HepG2 (cell line): Measurements from ENCODE around the gene GMEB2. TPM values are rescaled to one million over a fixed set of nuclear protein-coding genes. Genes with fewer than 3 reads are reported as not detected.

Experiments
- GABPB1 ChIP-seq: IDR thresholded peaks from 2 replicates; pipeline ENCODE4 v1.6.1; 2016; ENCODE audit warnings: mild to moderate bottlenecking, missing genetic modification reagents, moderate library complexity, missing compliant biosample characterization
- KDM5A ChIP-seq: fragments of 200-600 bp; sonication (generic); IDR thresholded peaks from 2 replicates; pipeline ENCODE4 v1.7.0; 2018; ENCODE audit warnings: antibody characterized with exemption, mild to moderate bottlenecking, low read length, borderline replicate concordance
- MYPOP ChIP-seq: sonication (generic); formaldehyde crosslinking; IDR thresholded peaks from 2 replicates; pipeline ENCODE4 v1.8.1; 2023; ENCODE audit warnings: mild to moderate bottlenecking, moderate library complexity, missing genetic modification reagents
- RCOR2 ChIP-seq: IDR thresholded peaks from 2 replicates; pipeline ENCODE4 v1.6.1; 2016; ENCODE audit warnings: missing biosample characterization, missing genetic modification reagents
- SYNCRIP ChIP-seq: fragments of 200-400 bp; formaldehyde crosslinking; IDR thresholded peaks from 2 replicates; pipeline ENCODE4 v1.6.1; 2018; ENCODE audit warnings: mild to moderate bottlenecking, low read depth, low read length; ENCODE audit not compliant: insufficient read depth
- TOPORS ChIP-seq: sonication (generic); formaldehyde crosslinking; IDR thresholded peaks from 2 replicates; pipeline ENCODE4 v1.8.0; 2023; ENCODE audit warnings: mild to moderate bottlenecking, missing genetic modification reagents
- ZBTB7A ChIP-seq: sonication (generic); formaldehyde crosslinking; IDR thresholded peaks from 2 replicates; pipeline ENCODE4 v1.8.0; 2022; ENCODE audit warnings: mild to moderate bottlenecking, missing genetic modification reagents
- ZNF205 ChIP-seq: IDR thresholded peaks from 2 replicates; pipeline ENCODE4 v1.6.1; 2018; ENCODE audit warnings: missing biosample characterization, missing genetic modification reagents
- ZNF709 ChIP-seq: sonication (generic); formaldehyde crosslinking; IDR thresholded peaks from 2 replicates; pipeline ENCODE4 v1.5.0; 2020; ENCODE audit warnings: mild to moderate bottlenecking, missing genetic modification reagents
- ZNF770 ChIP-seq: sonication (generic); formaldehyde crosslinking; IDR thresholded peaks from 2 replicates; pipeline ENCODE4 v1.5.0; 2020; ENCODE audit warnings: mild to moderate bottlenecking, missing genetic modification reagents
- polyA plus RNA-seq, 8 experiments: library from polyadenylated mRNA; depleted of rRNA in 3 of 8; stranded (reverse) in 7 of 8; unstranded in 1 of 8; fragments of >200 nt; fragmentation: Illumina TruSeq in 4 of 8; extraction: Trizol in 4 of 8; gene quantifications; 2 replicates each; pipeline versions ENCODE4 v1.2.1 to v1.2.3, GENCODE V29; 2011 to 2016; ENCODE audit warnings: low read depth in 4 of 8, missing spikeins in 1 of 8, mixed read lengths in 1 of 8; ENCODE audit not compliant: insufficient read depth in 1 of 8
- total RNA-seq, 5 experiments: library from RNA; depleted of rRNA; stranded (reverse); fragments of >200 nt; fragmentation: Illumina TruSeq; extraction: Trizol; gene quantifications; 2 replicates each; pipeline ENCODE4 v1.2.3, GENCODE V29; 2016; ENCODE audit warnings: low read depth in 1 of 5
- TF ChIP-seq, protein P1 (sequence below): sonication (generic); formaldehyde crosslinking; IDR thresholded peaks from 2 replicates; pipeline ENCODE4 v1.4.0; 2020; ENCODE audit warnings: missing genetic modification reagents
- TF ChIP-seq, protein P2 (sequence below): sonication (generic); formaldehyde crosslinking; conservative IDR thresholded peaks from 2 replicates; pipeline ENCODE4 v1.8.0; 2022; ENCODE audit warnings: mild to moderate bottlenecking, moderate library complexity, missing genetic modification reagents
- TF ChIP-seq, protein P3 (sequence below): sonication (generic); formaldehyde crosslinking; IDR thresholded peaks from 2 replicates; pipeline ENCODE4 v1.8.1; 2022; ENCODE audit warnings: mild to moderate bottlenecking, missing genetic modification reagents

Gene GMEB2
- total and polyA plus RNA-seq, 2 of the 13 experiments (the other 11 are each of a cell fraction or from before 2014, with no cell fraction given): 10.6 to 12.4 TPM

DNA sequence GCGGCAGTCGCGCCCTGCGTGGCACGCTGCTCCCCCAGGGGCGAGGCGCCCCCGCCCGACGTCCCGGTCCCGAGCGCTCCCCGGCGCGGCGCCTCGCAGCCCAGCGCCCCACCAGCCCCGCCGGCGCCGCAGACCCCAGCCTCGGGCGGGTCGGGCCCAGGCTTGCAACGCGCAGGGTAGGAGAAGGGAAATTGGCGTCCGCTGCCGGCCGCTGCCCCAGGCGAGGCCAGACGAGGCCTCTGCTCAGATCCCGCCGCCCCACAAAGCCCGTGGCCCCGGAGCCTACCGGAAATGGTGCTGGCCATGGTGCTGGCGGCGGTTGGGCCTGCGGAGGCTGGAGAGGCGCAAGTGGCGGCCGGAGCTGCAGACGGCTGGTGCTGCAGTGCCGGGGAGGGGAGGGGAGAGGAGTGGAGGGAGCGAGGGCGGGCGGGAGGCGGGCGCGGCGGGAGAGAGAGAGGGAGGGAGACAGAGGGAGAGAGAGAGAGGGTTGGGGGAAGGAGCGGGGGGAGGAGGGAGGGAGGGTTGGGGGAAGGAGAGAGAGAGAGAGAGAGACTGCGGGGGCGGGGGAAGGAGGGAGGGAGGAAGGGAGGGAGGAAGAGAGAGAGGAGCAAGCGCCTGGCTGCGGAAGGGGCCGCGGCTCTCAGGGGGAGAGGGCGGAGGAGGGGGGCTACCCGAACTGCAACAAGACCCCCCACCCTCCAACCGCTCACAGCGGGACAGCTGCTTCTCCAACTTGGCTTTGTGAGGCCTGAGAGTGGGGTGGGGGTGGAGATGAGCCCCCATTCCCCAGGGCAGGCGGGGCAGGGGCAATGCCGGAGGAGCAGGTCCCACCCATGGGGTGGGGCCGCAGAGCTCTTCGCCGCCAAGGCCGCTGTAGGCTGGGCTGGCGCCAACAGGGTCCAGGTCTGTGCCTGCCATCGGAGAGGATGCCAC lies 26.4 kb upstream of the GMEB2 start, which contains the start of gene STMN3 (continued):
- TF ChIP-seq, protein P1, sequence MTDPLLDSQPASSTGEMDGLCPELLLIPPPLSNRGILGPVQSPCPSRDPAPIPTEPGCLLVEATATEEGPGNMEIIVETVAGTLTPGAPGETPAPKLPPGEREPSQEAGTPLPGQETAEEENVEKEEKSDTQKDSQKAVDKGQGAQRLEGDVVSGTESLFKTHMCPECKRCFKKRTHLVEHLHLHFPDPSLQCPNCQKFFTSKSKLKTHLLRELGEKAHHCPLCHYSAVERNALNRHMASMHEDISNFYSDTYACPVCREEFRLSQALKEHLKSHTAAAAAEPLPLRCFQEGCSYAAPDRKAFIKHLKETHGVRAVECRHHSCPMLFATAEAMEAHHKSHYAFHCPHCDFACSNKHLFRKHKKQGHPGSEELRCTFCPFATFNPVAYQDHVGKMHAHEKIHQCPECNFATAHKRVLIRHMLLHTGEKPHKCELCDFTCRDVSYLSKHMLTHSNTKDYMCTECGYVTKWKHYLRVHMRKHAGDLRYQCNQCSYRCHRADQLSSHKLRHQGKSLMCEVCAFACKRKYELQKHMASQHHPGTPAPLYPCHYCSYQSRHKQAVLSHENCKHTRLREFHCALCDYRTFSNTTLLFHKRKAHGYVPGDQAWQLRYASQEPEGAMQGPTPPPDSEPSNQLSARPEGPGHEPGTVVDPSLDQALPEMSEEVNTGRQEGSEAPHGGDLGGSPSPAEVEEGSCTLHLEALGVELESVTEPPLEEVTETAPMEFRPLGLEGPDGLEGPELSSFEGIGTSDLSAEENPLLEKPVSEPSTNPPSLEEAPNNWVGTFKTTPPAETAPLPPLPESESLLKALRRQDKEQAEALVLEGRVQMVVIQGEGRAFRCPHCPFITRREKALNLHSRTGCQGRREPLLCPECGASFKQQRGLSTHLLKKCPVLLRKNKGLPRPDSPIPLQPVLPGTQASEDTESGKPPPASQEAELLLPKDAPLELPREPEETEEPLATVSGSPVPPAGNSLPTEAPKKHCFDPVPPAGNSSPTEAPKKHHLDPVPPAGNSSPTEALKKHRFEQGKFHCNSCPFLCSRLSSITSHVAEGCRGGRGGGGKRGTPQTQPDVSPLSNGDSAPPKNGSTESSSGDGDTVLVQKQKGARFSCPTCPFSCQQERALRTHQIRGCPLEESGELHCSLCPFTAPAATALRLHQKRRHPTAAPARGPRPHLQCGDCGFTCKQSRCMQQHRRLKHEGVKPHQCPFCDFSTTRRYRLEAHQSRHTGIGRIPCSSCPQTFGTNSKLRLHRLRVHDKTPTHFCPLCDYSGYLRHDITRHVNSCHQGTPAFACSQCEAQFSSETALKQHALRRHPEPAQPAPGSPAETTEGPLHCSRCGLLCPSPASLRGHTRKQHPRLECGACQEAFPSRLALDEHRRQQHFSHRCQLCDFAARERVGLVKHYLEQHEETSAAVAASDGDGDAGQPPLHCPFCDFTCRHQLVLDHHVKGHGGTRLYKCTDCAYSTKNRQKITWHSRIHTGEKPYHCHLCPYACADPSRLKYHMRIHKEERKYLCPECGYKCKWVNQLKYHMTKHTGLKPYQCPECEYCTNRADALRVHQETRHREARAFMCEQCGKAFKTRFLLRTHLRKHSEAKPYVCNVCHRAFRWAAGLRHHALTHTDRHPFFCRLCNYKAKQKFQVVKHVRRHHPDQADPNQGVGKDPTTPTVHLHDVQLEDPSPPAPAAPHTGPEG (CRISPR knock-in tag): peak; percentile 94
- TF ChIP-seq KDM5A (no peak), ZNF205 (CRISPR knock-in tag) (peak; percentile 97), SYNCRIP (no peak), MYPOP (CRISPR knock-in tag) (peak; percentile 94; the same call in 1 of the 2 replicates), ZNF770 (CRISPR knock-in tag) (peak; percentile 73; the same call in 1 of the 2 replicates), GABPB1 (CRISPR knock-in tag) (peak; percentile 91), ZBTB7A (peak; percentile 73), RCOR2 (CRISPR knock-in tag) (peak; percentile 69; the same call in 1 of the 2 replicates), TOPORS (CRISPR knock-in tag) (0 out of 2 replicates have a peak, but pooled peaks have one; percentile 90), ZNF709 (CRISPR knock-in tag) (peak; percentile 95)
- TF ChIP-seq, protein P2, sequence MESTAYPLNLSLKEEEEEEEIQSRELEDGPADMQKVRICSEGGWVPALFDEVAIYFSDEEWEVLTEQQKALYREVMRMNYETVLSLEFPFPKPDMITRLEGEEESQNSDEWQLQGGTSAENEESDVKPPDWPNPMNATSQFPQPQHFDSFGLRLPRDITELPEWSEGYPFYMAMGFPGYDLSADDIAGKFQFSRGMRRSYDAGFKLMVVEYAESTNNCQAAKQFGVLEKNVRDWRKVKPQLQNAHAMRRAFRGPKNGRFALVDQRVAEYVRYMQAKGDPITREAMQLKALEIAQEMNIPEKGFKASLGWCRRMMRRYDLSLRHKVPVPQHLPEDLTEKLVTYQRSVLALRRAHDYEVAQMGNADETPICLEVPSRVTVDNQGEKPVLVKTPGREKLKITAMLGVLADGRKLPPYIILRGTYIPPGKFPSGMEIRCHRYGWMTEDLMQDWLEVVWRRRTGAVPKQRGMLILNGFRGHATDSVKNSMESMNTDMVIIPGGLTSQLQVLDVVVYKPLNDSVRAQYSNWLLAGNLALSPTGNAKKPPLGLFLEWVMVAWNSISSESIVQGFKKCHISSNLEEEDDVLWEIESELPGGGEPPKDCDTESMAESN (CRISPR knock-in tag): peak; percentile 90
- TF ChIP-seq, protein P3, sequence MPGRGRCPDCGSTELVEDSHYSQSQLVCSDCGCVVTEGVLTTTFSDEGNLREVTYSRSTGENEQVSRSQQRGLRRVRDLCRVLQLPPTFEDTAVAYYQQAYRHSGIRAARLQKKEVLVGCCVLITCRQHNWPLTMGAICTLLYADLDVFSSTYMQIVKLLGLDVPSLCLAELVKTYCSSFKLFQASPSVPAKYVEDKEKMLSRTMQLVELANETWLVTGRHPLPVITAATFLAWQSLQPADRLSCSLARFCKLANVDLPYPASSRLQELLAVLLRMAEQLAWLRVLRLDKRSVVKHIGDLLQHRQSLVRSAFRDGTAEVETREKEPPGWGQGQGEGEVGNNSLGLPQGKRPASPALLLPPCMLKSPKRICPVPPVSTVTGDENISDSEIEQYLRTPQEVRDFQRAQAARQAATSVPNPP (CRISPR knock-in tag): 0 out of 2 replicates have a peak, but pooled peaks have one; percentile 50
